Fibroblast of the aortic adventitia (primary cell): ENCODE results near the gene LAMP1. TPM values are rescaled to one million over a fixed set of nuclear protein-coding genes. Genes with fewer than 3 reads are reported as not detected.

Source experiments
- DNase-seq: peaks from one replicate; pipeline ENCODE4 v3.0.0-alpha.2; 2010; ENCODE audit warnings: low read depth
- H3K4me3 ChIP-seq: 2 replicates; pipeline ENCODE4 v1.5.1; 2011; ENCODE audit warnings: low read depth, mild to moderate bottlenecking, control low read depth, low read length, moderate library complexity
- CTCF ChIP-seq: IDR thresholded peaks from 2 replicates; pipeline ENCODE4 v1.5.1; 2011; ENCODE audit warnings: mild to moderate bottlenecking, low read length, control low read depth, inconsistent platforms; ENCODE audit not compliant: insufficient read depth
- total RNA-seq: library from RNA; depleted of rRNA; stranded (reverse); fragments of >200 nt; gene quantifications from 2 replicates; pipeline ENCODE4 v1.2.3, GENCODE V29; 2012; ENCODE audit warnings: low replicate concordance

Gene LAMP1
- total RNA-seq, 1 donor, result 161 TPM

GRCh38 chr13:113351514-113352026, 54.5 kb downstream of the LAMP1 start:
- peak; percentile 12 for DNase-seq
- TF ChIP-seq CTCF, result no peak
- no peak overlapping the region for H3K4me3 ChIP-seq

- H3K4me3 ChIP-seq, result no peak overlapping the region
- TF ChIP-seq CTCF, result no peak
- no peak for DNase-seq
These were observed 56.2 kb downstream of the LAMP1 start for GRCh38 chr13:113353254-113353653.

- TF ChIP-seq CTCF, result no peak
- no peak overlapping the region for H3K4me3 ChIP-seq
- DNase-seq, result no peak
These were observed 58.0 kb downstream of the LAMP1 start for GRCh38 chr13:113354831-113355610.

GRCh38 chr13:113355621-113356020, 58.6 kb downstream of the LAMP1 start:
- no peak overlapping the region for H3K4me3 ChIP-seq
- DNase-seq, result no peak
- TF ChIP-seq CTCF, result no peak

- TF ChIP-seq CTCF, result no peak
- no peak for DNase-seq
- no peak overlapping the region for H3K4me3 ChIP-seq
These were observed 59.6 kb downstream of the LAMP1 start for GRCh38 chr13:113356596-113356995.

- TF ChIP-seq CTCF, result no peak
- DNase-seq, result peak; percentile 32
These were observed 60.5 kb downstream of the LAMP1 start for GRCh38 chr13:113357529-113357928.

More at GRCh38 chr13:113357529-113357928, 60.5 kb downstream of the LAMP1 start:
- H3K4me3 ChIP-seq, result no peak overlapping the region
